HS-5 (cell line): ENCODE results near the gene TRIM47.

Experiments
- DNase-seq: peaks from one replicate; pipeline ENCODE4 v3.0.0-alpha.2; 2012; ENCODE audit warnings: low read depth

Gene TRIM47

DNA sequence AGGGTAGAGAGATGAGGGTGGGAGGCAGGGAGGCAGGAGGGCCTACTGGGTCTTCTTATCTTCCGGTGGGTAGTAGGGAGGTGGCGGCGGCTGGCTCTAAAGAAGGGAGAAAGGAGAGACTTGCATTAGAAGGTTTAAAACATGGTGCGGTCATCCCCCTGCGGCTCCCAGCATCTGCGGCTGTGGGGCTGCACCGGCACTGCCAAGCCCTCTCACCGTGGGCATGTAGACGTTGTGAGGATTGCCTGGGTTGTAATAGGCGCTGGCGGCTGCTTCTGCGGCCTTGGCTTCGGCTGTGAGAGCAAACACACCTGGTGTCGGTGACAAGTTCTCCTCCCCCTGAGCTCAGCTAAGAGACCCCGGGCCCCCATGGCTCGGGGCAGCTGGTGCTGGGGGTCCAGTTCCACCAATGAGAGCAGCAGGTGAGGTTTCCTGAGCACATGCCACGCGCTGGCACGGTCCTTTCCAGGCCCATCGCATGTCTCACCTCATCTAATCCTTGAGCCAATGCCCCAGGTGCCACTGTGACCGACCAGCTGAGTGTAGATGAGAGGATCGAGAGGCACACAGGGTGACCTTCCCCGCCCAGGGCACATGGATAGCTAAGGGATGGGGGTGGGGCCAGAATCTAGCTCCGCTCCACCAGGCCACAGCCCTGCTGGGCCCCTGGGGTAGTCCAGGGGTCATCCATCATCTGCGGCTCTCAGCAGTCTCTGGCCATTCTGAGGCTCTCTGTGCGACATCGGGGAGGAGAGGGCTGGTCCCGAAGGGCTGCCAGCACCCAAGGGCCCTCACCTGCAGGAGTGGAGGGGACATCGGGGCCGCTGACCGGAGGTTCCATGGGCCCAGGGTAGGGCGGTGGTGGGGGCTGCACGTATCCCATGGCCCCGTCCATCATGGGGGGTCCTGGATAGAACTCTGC lies 31.4 kb downstream of the TRIM47 start:
- no peak for DNase-seq

GRCh38 chr17:75845933-75846691 lies 32.3 kb downstream of the TRIM47 start:
- DNase-seq: no peak

DNA sequence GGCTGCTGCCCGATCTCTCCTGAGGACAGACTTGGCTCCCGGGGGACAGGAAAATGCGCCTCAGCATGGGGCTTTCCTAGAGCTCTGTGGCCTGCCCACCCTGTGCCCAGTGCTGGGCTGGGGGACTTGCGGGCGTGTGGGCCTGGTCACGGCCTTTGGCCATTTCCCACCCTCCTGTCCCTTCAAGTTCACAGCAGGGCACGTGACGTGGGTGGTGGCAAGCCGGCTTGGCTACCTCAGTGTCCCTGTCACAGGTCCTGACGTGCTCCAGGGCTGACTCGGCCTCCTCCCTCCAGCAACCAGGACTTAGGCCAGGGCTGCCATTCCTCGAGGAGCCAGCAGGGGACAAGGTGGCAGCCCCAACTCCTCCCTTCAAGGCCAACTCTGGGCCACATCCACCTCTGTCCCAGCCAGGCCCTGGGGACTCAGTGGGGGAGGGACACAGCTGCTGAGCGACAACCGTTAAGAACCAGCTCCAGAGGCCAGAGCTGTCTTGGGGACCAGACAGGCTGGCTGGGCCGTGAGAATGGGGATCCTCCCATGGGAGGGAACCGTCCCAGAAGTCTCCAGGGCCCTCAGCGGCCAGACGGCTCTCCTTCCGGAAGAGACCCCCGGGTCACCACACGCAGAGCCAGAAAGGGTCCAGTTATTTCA lies 33.2 kb downstream of the TRIM47 start:
- no peak for DNase-seq

GRCh38 chr17:75844530-75845057 lies 33.8 kb downstream of the TRIM47 start:
- DNase-seq: no peak

DNA sequence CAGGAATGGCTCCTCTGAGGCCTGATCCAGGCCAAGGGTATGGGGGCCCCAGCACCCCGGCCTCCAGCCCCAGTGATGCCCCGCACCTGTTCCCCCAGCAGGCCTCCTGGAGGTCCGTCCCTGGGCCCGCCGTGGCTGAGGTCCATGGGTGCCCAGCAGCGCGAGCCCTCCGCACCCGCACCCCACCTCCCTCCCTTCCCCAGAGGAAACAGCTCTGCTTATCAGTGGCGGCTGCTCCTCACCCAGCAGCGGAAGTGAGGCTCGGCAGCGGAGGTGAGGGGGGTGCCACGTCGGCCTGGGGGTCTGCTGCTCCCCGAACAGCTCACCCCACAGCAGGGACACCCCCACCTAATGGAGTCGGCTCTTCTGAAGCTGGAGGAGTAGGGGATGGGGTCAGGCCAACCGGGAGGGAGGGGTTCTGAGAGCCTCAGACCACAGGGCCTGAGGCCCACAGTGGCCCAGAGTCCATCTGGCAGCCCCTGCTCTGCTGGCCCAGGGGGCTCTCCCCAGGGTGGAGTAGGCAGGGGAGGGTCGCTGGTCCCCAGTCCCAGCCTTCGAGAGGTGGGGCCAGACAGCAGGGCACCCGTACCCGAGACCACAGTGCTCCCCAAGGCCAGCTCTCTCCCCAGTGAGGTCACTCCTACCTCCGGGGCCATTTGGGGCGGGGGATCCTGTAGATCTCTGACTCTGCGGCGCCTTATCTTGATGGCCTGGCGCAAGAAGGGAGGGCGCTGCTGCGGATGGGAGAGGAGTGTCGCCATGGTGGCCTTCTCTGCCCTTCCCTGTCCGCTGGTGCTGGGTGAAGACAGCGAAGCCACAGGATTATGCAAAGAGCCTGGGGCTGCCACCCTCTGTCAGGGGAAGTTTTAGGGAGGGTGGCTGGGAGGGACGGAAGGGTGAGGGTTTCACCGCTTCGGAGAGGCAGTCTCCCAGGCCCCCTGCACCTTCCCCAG lies 34.5 kb downstream of the TRIM47 start, which contains the start of gene UNC13D:
TSS of gene UNC13D (minus strand) at position 828 of the 953 bp plus-strand sequence. CDS start at position 761, 67 bp downstream.
- DNase-seq: no peak

- no peak for DNase-seq
Observed at GRCh38 chr17:75842963-75843576, 35.3 kb downstream of the TRIM47 start.

DNA sequence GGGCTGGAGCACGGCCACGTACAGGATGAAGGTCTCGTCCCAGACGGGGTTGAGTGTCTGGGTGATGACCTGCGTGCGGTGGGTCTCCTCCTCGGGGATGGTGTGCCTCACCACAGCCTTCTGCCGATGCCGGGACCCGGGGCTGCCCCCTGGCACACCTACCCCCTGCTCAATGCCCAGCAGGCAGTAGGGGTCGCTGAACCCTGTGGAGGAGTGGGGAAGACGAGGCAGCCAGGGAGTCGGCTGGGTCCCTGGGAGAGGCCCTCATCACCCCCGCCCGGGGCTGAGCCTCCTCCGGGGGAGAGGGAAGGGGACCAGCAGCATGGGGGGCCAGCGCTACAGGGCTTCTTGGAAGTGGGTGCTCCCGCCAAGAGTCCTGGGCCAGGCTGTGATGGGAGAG lies 36.0 kb downstream of the TRIM47 start:
- no peak for DNase-seq

DNA sequence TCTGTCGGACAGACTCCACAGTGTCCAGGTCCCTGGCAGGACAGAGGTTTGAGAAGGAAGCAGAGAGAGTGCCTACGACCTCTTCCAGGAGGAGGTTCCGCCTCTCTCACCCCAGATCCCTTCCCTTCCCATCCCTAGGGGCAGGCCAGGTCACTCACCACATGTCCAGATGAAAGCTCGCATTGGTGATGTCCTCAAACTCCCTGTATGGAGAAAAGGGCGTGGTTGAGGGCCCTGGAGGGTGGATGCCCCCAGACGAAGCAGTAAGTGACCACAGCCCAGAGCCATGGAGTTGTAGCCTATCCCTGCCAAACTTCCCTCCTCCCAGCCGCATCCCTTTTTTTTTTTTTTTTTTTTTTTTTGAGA lies 37.6 kb downstream of the TRIM47 start:
- DNase-seq: no peak

- DNase-seq: no peak
Observed at GRCh38 chr17:75839942-75840798, 38.2 kb downstream of the TRIM47 start.

GRCh38 chr17:75838410-75838809 lies 40.0 kb downstream of the TRIM47 start:
- DNase-seq: no peak

GRCh38 chr17:75837899-75838298 lies 40.5 kb downstream of the TRIM47 start:
- DNase-seq: no peak

DNA sequence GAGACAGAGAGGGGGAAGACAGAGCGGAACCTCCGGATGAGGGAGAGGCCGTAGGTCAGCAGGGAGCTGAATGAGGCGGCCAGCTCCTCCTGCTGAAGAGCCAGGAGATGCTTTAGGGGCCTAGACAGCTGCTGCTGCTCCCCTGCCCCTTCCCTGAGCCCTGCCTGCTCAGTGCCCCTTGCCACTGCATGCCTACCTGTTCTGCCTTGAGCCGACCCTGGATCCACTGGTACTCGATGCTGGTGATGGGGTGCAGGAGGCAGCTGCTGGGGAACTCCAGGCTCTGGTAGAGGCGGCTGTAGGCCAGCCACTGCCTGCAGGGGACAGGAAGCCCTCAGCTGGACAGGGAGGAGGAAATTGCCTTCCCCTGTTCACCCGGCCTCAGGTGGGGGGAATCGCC lies 41.8 kb downstream of the TRIM47 start:
- DNase-seq: no peak

DNA sequence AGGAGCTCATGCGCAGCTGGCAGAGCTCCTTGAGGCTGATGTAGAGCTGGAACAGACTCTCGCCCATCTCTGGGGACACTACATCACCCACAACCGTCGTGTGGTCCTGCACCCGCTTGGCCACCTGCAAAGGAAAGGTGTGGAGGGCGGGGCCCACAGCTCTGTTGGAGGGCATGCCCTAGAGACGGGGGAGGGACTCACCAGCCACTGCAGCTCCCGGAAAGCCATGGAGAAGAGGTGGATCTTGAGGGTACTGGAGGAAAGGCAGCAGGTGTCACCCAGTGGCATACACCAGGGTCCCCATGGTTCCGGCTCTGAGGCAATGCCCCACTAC lies 42.8 kb downstream of the TRIM47 start:
- DNase-seq: no peak

DNA sequence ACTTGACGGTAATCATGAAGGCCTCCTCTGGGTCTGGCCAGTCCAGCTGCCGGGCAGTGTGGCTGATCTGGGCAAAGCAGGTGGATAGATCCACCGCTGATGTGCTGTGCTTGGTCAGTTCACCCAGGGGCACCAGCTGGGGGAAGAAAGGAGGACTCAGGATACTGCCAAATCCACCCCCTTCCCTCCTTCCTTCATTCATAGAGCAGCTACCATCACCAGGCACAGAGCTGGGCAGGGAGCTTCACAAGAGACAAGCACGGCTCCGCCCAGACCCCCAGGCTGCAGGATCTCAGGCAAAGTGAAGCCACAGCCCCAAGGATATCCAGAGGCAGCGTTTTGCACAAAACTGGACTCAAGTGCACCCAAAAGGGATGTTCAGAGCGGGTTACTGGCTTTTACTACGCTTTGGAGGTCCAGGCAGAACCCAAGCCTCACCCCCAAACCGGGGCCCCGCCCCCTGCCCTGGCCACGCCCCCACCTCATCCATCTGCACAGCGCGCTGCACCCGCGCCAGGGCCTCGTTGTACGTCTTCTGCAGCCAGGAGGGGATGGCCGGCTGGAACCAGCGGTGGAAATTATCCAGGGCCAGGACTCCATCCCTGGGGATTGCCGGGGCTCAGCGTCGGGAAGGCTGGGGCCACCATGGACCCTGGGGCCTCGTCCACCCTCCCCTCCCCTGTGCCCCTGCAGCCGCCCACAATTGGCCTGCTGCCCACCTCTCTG lies 43.3 kb downstream of the TRIM47 start:
- DNase-seq: no peak

DNA sequence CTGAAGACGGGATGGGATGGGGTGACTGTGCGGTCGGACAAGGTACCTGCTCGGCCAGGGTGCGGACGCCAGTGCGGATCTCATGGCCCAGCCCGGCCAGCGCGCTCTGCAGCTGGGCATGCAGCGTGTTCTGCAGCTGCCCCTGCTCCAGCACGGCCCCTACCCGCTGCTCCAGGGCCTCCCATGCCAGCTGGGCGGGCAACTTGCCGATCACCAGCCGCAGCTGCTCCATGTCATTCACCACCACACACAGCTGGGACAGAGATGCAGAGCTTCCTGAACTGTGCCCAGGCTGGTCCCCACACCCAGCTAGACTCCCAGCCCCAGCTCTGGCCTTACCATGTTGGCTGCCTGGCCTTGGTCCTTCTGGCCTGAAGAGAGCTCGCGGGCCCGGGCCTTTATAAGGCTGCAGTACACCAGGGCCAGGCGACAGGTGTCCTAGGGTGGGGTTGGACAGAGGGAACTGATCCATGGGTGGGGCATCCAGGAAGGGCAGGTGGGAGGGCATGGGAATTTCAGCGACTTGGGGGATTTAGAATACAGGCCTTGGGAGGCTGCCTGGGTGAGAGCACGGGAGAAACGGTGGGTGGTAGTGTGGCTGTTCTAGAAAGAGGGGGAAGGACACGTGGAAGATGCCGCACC lies 44.0 kb downstream of the TRIM47 start:
- DNase-seq: no peak

- no peak for DNase-seq
Observed at GRCh38 chr17:75832652-75833400, 45.6 kb downstream of the TRIM47 start.

DNA sequence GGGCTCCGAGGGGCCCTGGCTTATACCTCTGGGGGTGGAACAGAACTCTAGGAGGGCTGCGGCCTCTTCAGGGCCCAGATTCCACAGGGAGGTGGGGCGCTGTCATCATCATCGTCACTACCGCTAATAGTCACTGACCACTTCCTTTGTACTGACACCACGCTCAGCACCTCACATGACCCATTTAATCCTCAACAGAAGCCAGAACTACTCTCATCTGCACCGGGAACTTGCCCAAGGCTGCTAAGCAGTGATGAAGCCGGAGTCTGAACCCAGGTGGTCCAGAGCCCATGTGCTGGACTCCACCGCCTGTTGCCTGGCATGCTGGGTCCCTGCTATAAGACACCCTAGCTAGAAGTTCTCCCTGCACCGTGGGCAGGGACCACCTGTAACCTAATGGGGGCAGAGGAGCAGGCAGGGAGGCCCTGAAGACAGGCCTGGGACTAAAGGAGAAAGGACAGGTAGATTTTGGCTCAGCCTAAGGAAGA lies 46.2 kb downstream of the TRIM47 start:
- DNase-seq: peak; percentile 71
